WTC11 (cell line): Measurements from ENCODE around the gene EFHD2. TPM values are rescaled to one million over a fixed set of nuclear protein-coding genes. Genes with fewer than 3 reads are reported as not detected.
"Not testable (repeated sequence)": the region's sequence is repeated elsewhere in the genome, so short reads cannot be mapped to it uniquely, and the experiment has no call there.

Experiments
- ATAC-seq: fragments of 200-7000 bp; cut with Tn5 transposase; 2 replicates; pipeline ENCODE4 v1.10.0; 2021; ENCODE audit warnings: mild to moderate bottlenecking, moderate library complexity
- CTCF ChIA-PET: fragments of 300-600 bp; sonication (Branson Sonifier 250); formaldehyde crosslinking; loops from one replicate; lab custom pipeline; 2021; ENCODE audit warnings: antibody characterized with exemption; lab: Charles Lee
- POLR2A ChIA-PET: fragments of 350-600 bp; sonication (Branson Sonifier 250); formaldehyde crosslinking; loops from one replicate; lab custom pipeline; 2021; ENCODE audit warnings: antibody characterized with exemption; lab: Charles Lee
- DNase-seq: peaks from one replicate; pipeline ENCODE4 v3.0.0; 2021; ENCODE audit warnings: low spot score
- H3K27ac Mint-ChIP-seq: 2 replicates; pipeline ENCODE4 v1.8.0; 2021; ENCODE audit warnings: mixed read lengths
- H3K27me3 Mint-ChIP-seq: 2 replicates; pipeline ENCODE4 v1.8.0; 2021; ENCODE audit warnings: low read depth, mild to moderate bottlenecking, moderate library complexity, mixed read lengths
- H3K36me3 Mint-ChIP-seq: 2 replicates; pipeline ENCODE4 v1.8.0; 2021; ENCODE audit warnings: mixed read lengths
- H3K4me1 Mint-ChIP-seq: 2 replicates; pipeline ENCODE4 v1.8.0; 2022; ENCODE audit warnings: mixed read lengths
- H3K4me3 Mint-ChIP-seq: 2 replicates; pipeline ENCODE4 v1.8.0; 2021; ENCODE audit warnings: mild to moderate bottlenecking, moderate library complexity, mixed read lengths
- H3K9me3 Mint-ChIP-seq: 2 replicates; pipeline ENCODE4 v1.8.0; 2021; ENCODE audit warnings: mixed read lengths
- CBFB ChIP-seq: sonication (generic); formaldehyde crosslinking; IDR thresholded peaks from 2 replicates; pipeline ENCODE4 v1.8.1; 2022; ENCODE audit warnings: mild to moderate bottlenecking, low read depth, missing genetic modification reagents
- GRHL2 ChIP-seq: fragments of 250-450 bp; sonication (Bioruptor Pico); IDR thresholded peaks from 2 replicates; pipeline ENCODE4 v1.8.0; 2022; ENCODE audit warnings: mild to moderate bottlenecking, moderate library complexity; ENCODE audit not compliant: insufficient replicate concordance, severe bottlenecking
- IRF2 ChIP-seq: sonication (generic); formaldehyde crosslinking; IDR thresholded peaks from 2 replicates; pipeline ENCODE4 v1.8.0; 2022; ENCODE audit warnings: low read depth, missing genetic modification reagents, borderline replicate concordance
- JAZF1 ChIP-seq: fragments of 250-450 bp; sonication (Bioruptor Pico); IDR thresholded peaks from 2 replicates; pipeline ENCODE4 v1.9.0; 2021; ENCODE audit warnings: moderate library complexity, mild to moderate bottlenecking, inconsistent platforms
- MXD4 ChIP-seq: fragments of 250-450 bp; sonication (Bioruptor Pico); IDR thresholded peaks from 2 replicates; pipeline ENCODE4 v1.8.0; 2021; ENCODE audit warnings: mild to moderate bottlenecking, moderate library complexity, borderline replicate concordance
- TP53 ChIP-seq: sonication (generic); formaldehyde crosslinking; IDR thresholded peaks from 2 replicates; pipeline ENCODE4 v1.8.1; 2023; ENCODE audit warnings: mild to moderate bottlenecking, missing genetic modification reagents
- ZNF317 ChIP-seq: sonication (generic); formaldehyde crosslinking; IDR thresholded peaks from 2 replicates; pipeline ENCODE4 v1.8.1; 2023; ENCODE audit warnings: low read depth, mild to moderate bottlenecking, moderate library complexity, missing genetic modification reagents, borderline replicate concordance
- ZNF671 ChIP-seq: fragments of 250-450 bp; sonication (Bioruptor Pico); IDR thresholded peaks from 2 replicates; pipeline ENCODE4 v1.8.0; 2021; ENCODE audit warnings: mild to moderate bottlenecking
- total RNA-seq: library from RNA; stranded (reverse); gene quantifications from 3 replicates; pipeline ENCODE4 v1.2.3, GENCODE V29; 2021
- TF ChIP-seq, protein P1 (sequence below): sonication (generic); formaldehyde crosslinking; IDR thresholded peaks from 2 replicates; pipeline ENCODE4 v1.8.1; 2022; ENCODE audit warnings: low read depth, missing genetic modification reagents, borderline replicate concordance
- TF ChIP-seq, protein P2 (sequence below): sonication (generic); formaldehyde crosslinking; IDR thresholded peaks from 2 replicates; pipeline ENCODE4 v1.8.1; 2023; ENCODE audit warnings: mild to moderate bottlenecking, moderate library complexity, missing genetic modification reagents
- TF ChIP-seq, protein P3 (sequence below): sonication (generic); formaldehyde crosslinking; IDR thresholded peaks from 2 replicates; pipeline ENCODE4 v1.8.1; 2022; ENCODE audit warnings: low read depth, mild to moderate bottlenecking, moderate library complexity, missing genetic modification reagents, borderline replicate concordance
- TF ChIP-seq, protein P4 (sequence below): sonication (generic); formaldehyde crosslinking; IDR thresholded peaks from 2 replicates; pipeline ENCODE4 v1.8.0; 2022; ENCODE audit warnings: missing genetic modification reagents
- TF ChIP-seq, protein P5 (sequence below): sonication (generic); formaldehyde crosslinking; IDR thresholded peaks from 2 replicates; pipeline ENCODE4 v1.8.1; 2023; ENCODE audit warnings: mild to moderate bottlenecking, missing genetic modification reagents
- TF ChIP-seq, protein P6 (sequence below): fragments of 250-450 bp; sonication (Bioruptor Pico); conservative IDR thresholded peaks from 2 replicates; pipeline ENCODE4 v1.9.0; 2021; ENCODE audit warnings: mild to moderate bottlenecking

The EFHD2 gene
- total RNA-seq, 1 experiment from 2014 or later, result 23.8 TPM

DNA sequence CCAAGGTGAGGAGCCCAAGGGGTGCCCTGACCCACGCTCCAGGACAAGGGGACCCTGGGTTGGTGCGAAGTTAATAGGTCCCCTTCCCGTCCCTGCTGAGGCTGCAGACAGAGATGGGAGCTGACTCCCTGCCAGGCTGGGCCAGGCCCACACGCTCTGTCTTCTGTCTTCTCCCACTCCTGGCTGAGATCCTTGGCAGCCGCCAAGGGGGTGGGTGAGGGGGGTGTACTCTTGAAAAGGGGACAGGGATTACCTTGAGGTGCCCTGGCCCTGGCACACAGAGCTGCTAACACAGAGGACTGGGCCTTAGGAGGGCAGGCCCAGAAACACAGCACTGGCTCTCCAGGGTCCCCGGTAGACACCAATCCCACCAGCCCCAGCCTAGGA, 17.6 kb downstream of the EFHD2 start:
- ATAC-seq (no peak), DNase-seq (no peak)
- Mint-ChIP-seq H3K9me3 (no peaks in the 10 kb centered on the region), H3K27ac (no peak overlapping the region), H3K4me3 (no peak overlapping the region), H3K36me3 (no peaks in the 10 kb centered on the region), H3K4me1 (no peaks in the 10 kb centered on the region), H3K27me3 (no peaks in the 10 kb centered on the region)
- CTCF ChIA-PET, result interaction anchor here (1.6 kb wide), 1 partner anchor 104 kb away, joined by 8 read pairs; no protein-coding TSS in a partner anchor
- POLR2A ChIA-PET, result interaction anchor here (0.6 kb wide), 1 partner anchor 171 kb away, joined by 4 read pairs; no protein-coding TSS in a partner anchor
- TF ChIP-seq CBFB (CRISPR knock-in tag), result no peak
- no peak for TF ChIP-seq TP53
- TF ChIP-seq, protein P1, sequence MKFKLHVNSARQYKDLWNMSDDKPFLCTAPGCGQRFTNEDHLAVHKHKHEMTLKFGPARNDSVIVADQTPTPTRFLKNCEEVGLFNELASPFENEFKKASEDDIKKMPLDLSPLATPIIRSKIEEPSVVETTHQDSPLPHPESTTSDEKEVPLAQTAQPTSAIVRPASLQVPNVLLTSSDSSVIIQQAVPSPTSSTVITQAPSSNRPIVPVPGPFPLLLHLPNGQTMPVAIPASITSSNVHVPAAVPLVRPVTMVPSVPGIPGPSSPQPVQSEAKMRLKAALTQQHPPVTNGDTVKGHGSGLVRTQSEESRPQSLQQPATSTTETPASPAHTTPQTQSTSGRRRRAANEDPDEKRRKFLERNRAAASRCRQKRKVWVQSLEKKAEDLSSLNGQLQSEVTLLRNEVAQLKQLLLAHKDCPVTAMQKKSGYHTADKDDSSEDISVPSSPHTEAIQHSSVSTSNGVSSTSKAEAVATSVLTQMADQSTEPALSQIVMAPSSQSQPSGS (CRISPR knock-in tag), result no peak
- TF ChIP-seq, protein P2, sequence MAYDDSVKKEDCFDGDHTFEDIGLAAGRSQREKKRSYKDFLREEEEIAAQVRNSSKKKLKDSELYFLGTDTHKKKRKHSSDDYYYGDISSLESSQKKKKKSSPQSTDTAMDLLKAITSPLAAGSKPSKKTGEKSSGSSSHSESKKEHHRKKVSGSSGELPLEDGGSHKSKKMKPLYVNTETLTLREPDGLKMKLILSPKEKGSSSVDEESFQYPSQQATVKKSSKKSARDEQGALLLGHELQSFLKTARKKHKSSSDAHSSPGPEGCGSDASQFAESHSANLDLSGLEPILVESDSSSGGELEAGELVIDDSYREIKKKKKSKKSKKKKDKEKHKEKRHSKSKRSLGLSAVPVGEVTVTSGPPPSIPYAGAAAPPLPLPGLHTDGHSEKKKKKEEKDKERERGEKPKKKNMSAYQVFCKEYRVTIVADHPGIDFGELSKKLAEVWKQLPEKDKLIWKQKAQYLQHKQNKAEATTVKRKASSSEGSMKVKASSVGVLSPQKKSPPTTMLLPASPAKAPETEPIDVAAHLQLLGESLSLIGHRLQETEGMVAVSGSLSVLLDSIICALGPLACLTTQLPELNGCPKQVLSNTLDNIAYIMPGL (CRISPR knock-in tag), result no peak
- TF ChIP-seq GRHL2 (CRISPR knock-in tag), result no peak
- no peak for TF ChIP-seq IRF2 (CRISPR knock-in tag)
- no peak for TF ChIP-seq ZNF317 (CRISPR knock-in tag)

DNA sequence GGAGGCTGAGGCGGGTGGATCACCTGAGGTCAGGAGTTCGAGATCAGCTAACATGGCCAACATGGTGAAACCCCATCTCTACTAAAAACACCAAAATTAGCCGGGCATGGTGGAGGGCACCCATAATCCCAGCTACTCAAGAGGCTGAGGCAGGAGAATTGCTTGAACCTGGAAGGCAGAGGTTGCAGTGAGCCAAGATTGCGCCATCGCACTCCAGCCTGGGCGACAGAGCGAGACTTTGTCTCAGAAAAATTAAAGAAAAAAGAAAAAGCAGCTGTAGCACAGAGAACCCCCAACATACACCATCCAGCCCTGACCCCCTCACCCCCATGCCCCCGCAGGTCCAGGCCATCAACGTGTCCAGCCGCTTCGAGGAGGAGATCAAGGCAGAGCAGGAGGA, 18.6 kb downstream of the EFHD2 start:
- H3K27ac Mint-ChIP-seq, H3K9me3 Mint-ChIP-seq, ATAC-seq, H3K36me3 Mint-ChIP-seq, DNase-seq, H3K27me3 Mint-ChIP-seq, H3K4me1 Mint-ChIP-seq, POLR2A ChIA-PET, H3K4me3 Mint-ChIP-seq: not testable (repeated sequence)
- CTCF ChIA-PET, result interaction anchor here (1.3 to 5.3 kb wide), 2 partner anchors 9 to 104 kb away, joined by 4 to 118 read pairs; no protein-coding TSS in a partner anchor

DNA sequence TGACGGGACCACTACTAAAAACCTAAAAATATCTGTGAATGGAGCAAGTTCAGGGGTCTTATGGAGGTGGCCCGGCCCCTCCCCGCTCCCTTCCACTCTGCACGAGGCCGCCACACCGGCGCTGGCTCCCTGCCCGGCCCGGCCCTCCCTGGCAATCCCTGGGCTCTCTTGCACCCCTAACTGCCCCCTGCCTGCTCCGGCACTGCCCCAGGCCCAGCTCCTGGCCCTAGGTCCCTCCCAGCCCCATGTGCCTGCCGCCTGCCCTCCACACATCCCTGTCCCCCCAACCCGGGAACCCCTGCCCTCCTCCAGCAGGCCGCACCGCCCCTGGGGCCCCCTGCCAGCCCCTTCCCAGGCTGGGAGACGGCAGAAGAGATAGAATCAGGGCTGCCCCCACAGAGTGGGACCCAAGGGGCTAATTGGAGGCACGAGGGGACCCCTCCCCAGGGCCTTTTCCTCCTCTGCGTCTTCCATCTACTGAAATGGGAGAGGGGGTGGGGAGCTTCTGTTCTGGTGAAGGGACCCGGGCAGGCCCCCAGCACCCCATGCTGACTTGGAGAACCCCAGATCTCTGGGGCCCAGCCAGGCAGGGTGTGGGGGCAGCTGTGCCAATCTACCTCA, 19.2 kb downstream of the EFHD2 start:
- ChIA-PET CTCF (interaction anchor here (0.8 to 5.3 kb wide), 3 partner anchors 10 to 105 kb away, joined by 3 to 118 read pairs (median 4); no protein-coding TSS in a partner anchor), POLR2A (no interaction called here)
- no peak overlapping the region for H3K27ac Mint-ChIP-seq
- no peaks in the 10 kb centered on the region for H3K36me3 Mint-ChIP-seq
- peaks cover 4% of the 10 kb centered on the region; the same call in 1 of the 2 replicates for H3K4me1 Mint-ChIP-seq
- ATAC-seq, result no peak
- H3K27me3 Mint-ChIP-seq, result no peaks in the 10 kb centered on the region
- no peaks in the 10 kb centered on the region for H3K9me3 Mint-ChIP-seq
- DNase-seq, result no peak
- no peak overlapping the region for H3K4me3 Mint-ChIP-seq
- TF ChIP-seq, protein P3, sequence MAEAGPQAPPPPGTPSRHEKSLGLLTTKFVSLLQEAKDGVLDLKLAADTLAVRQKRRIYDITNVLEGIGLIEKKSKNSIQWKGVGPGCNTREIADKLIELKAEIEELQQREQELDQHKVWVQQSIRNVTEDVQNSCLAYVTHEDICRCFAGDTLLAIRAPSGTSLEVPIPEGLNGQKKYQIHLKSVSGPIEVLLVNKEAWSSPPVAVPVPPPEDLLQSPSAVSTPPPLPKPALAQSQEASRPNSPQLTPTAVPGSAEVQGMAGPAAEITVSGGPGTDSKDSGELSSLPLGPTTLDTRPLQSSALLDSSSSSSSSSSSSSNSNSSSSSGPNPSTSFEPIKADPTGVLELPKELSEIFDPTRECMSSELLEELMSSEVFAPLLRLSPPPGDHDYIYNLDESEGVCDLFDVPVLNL, result no peak
- TF ChIP-seq, protein P4, sequence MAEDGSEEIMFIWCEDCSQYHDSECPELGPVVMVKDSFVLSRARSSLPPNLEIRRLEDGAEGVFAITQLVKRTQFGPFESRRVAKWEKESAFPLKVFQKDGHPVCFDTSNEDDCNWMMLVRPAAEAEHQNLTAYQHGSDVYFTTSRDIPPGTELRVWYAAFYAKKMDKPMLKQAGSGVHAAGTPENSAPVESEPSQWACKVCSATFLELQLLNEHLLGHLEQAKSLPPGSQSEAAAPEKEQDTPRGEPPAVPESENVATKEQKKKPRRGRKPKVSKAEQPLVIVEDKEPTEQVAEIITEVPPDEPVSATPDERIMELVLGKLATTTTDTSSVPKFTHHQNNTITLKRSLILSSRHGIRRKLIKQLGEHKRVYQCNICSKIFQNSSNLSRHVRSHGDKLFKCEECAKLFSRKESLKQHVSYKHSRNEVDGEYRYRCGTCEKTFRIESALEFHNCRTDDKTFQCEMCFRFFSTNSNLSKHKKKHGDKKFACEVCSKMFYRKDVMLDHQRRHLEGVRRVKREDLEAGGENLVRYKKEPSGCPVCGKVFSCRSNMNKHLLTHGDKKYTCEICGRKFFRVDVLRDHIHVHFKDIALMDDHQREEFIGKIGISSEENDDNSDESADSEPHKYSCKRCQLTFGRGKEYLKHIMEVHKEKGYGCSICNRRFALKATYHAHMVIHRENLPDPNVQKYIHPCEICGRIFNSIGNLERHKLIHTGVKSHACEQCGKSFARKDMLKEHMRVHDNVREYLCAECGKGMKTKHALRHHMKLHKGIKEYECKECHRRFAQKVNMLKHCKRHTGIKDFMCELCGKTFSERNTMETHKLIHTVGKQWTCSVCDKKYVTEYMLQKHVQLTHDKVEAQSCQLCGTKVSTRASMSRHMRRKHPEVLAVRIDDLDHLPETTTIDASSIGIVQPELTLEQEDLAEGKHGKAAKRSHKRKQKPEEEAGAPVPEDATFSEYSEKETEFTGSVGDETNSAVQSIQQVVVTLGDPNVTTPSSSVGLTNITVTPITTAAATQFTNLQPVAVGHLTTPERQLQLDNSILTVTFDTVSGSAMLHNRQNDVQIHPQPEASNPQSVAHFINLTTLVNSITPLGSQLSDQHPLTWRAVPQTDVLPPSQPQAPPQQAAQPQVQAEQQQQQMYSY (CRISPR knock-in tag), result no peak
- TF ChIP-seq, protein P5, sequence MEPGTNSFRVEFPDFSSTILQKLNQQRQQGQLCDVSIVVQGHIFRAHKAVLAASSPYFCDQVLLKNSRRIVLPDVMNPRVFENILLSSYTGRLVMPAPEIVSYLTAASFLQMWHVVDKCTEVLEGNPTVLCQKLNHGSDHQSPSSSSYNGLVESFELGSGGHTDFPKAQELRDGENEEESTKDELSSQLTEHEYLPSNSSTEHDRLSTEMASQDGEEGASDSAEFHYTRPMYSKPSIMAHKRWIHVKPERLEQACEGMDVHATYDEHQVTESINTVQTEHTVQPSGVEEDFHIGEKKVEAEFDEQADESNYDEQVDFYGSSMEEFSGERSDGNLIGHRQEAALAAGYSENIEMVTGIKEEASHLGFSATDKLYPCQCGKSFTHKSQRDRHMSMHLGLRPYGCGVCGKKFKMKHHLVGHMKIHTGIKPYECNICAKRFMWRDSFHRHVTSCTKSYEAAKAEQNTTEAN (CRISPR knock-in tag), result no peak
- TF ChIP-seq MXD4 (no peak), JAZF1 (CRISPR knock-in tag) (no peak), ZNF671 (no peak)
- TF ChIP-seq, protein P6, sequence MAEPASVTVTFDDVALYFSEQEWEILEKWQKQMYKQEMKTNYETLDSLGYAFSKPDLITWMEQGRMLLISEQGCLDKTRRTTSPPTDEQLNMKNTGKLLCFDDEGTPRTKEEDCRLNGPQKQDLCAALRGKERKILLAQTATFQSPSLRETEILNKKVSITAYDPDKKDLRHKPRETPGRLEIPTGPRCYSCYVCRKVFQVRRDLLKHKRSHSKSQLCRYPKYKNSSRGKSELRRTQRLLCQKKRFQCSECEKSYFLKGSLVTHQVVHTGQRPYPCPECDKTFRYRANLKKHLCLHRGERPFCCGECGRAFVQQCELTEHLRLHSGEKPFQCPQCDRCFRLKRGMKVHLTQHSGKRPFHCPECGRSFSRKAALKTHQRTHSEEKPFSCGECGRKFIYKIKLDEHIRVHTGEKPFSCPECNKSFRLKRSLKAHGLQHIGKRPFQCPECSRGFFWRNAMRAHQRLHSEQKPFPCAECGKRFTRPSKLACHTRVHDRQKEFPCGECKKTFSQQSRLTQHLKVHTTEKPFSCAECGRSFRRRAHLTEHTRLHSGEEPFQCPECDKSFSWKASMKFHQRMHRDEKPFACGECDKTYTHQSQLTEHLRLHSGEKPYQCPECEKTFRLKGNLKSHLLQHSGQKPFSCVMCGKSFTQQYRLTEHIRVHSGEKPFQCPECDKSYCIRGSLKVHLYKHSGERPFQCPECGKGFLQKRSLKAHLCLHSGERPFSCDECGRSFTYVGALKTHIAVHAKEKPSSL (CRISPR knock-in tag), result no peak
